ENCODE measurements around the gene AP1G1. TPM values are rescaled to one million over a fixed set of nuclear protein-coding genes. Genes with fewer than 3 reads are reported as not detected.

Gene AP1G1
- total RNA-seq, 1 donor: 80.5 TPM

- peak; percentile 66 for DNase-seq (ENCODE audit: low read depth)
- no peak overlapping the region for H3K4me3 ChIP-seq (ENCODE audit: low read depth, low read length)
- TF ChIP-seq, protein P1, sequence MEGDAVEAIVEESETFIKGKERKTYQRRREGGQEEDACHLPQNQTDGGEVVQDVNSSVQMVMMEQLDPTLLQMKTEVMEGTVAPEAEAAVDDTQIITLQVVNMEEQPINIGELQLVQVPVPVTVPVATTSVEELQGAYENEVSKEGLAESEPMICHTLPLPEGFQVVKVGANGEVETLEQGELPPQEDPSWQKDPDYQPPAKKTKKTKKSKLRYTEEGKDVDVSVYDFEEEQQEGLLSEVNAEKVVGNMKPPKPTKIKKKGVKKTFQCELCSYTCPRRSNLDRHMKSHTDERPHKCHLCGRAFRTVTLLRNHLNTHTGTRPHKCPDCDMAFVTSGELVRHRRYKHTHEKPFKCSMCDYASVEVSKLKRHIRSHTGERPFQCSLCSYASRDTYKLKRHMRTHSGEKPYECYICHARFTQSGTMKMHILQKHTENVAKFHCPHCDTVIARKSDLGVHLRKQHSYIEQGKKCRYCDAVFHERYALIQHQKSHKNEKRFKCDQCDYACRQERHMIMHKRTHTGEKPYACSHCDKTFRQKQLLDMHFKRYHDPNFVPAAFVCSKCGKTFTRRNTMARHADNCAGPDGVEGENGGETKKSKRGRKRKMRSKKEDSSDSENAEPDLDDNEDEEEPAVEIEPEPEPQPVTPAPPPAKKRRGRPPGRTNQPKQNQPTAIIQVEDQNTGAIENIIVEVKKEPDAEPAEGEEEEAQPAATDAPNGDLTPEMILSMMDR (IDR thresholded peaks at IDR 0.05; ENCODE audit: insufficient read depth, low read length): no peak
Measured at GRCh38 chr16:71709229-71709781, 99.3 kb downstream of the AP1G1 start.

GRCh38 chr16:71708696-71709095 is 99.9 kb downstream of the AP1G1 start:
- H3K4me3 ChIP-seq (ENCODE audit: low read depth, low read length): no peak overlapping the region
- TF ChIP-seq, protein P1 (IDR thresholded peaks at IDR 0.05; ENCODE audit: insufficient read depth, low read length): no peak
- DNase-seq (ENCODE audit: low read depth): no peak

- TF ChIP-seq, protein P1 (IDR thresholded peaks at IDR 0.05; ENCODE audit: insufficient read depth, low read length): no peak
- no peak for DNase-seq (ENCODE audit: low read depth)
- H3K4me3 ChIP-seq (ENCODE audit: low read depth, low read length): no peak overlapping the region
Measured at GRCh38 chr16:71707199-71707598, 101.4 kb downstream of the AP1G1 start.

GRCh38 chr16:71706046-71706445 is 102.6 kb downstream of the AP1G1 start:
- no peak for DNase-seq (ENCODE audit: low read depth)
- H3K4me3 ChIP-seq (ENCODE audit: low read depth, low read length): no peak overlapping the region
- TF ChIP-seq, protein P1 (IDR thresholded peaks at IDR 0.05; ENCODE audit: insufficient read depth, low read length): no peak

DNA sequence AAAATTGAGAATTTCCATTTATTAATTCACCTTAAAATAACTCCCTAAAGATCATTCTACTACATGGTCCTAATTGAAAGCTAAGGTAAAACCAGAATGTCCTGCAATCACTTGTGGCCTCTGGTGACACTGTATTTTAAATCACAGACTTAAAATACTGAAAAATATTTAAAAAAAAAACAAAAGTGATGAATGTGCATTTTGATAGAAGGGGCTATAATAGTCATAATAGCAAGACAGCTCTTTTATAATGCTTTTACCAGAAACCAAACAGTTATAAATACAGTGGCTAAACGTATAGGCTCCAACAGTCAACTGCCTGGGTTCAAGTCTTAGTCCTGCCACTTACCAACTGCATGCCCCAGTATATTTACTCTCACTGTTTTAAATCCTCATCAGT is 105.3 kb downstream of the AP1G1 start:
- TF ChIP-seq, protein P1 (IDR thresholded peaks at IDR 0.05; ENCODE audit: insufficient read depth, low read length): no peak
- no peak for DNase-seq (ENCODE audit: low read depth)
- no peak overlapping the region for H3K4me3 ChIP-seq (ENCODE audit: low read depth, low read length)

DNA sequence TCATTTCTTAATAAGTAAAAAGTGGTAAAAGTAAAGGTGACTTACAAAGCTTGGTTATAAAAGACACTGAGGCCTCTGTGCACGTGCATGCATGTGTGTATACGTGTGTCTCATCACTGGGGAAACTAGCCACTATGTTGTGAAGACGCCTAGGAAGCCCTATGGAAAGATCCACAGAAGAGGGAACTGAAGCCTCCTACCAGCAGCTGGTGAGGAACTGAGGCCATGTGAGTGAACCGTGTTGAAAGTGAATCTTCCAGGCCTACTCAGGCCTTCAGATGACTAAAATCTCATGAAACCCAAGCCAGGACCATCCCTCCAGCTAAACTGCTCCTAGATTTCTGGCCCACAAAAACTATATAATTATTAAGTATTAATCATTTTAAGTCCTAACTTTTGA is 107.8 kb downstream of the AP1G1 start:
- no peak for DNase-seq (ENCODE audit: low read depth)
- TF ChIP-seq, protein P1 (IDR thresholded peaks at IDR 0.05; ENCODE audit: insufficient read depth, low read length): no peak
- no peak overlapping the region for H3K4me3 ChIP-seq (ENCODE audit: low read depth, low read length)

GRCh38 chr16:71698491-71698890 is 110.1 kb downstream of the AP1G1 start:
- no peak for DNase-seq (ENCODE audit: low read depth)
- TF ChIP-seq, protein P1 (IDR thresholded peaks at IDR 0.05; ENCODE audit: insufficient read depth, low read length): no peak
- H3K4me3 ChIP-seq (ENCODE audit: low read depth, low read length): no peak overlapping the region
